HG03558 (cell line): ENCODE results near the gene HMG20A.

Experiments
- ATAC-seq: cut with Tn5 transposase; IDR thresholded peaks from one replicate; pipeline ENCODE4 v1.9.1; 2021; ENCODE audit warnings: moderate number of reproducible peaks; ENCODE audit not compliant: unreplicated experiment; ENCODE audit errors: extremely low read depth

The HMG20A gene

DNA sequence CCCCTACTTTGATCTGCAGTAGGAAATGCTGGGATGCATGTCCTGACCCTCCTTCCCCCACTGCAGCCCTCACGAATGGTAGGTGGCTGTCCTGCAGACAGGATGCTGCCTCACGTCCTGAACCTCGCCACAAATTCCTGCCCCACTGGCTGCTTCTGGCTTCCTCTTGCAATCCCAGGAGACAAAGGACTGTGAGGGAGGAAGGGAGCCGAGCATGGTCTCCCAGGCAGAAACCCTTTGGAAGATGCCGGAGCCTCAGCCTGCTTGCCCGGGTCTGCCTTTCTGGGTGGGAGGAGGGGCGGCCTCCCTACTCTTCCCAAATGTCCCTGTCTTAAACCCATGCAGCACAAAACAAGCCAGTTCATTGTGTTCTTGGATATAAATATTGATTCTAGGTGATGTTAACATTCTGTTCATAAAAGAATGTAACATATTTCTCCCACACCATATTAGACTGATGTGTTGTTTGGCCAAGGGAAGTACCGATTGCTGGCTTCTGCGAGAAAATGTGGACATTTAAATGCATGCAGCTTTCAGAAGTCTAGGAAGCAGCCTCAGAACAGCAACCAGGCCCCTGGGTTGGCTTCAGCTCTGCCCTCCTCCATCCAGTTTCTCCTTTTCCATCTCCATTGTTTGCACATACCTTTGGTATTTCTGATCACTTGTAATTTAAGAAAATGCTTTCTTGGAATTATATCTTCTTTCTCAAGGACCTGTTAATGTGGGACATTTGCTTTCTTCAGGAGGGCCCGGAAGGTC is 75.3 kb downstream of the HMG20A start:
- no peak for ATAC-seq

DNA sequence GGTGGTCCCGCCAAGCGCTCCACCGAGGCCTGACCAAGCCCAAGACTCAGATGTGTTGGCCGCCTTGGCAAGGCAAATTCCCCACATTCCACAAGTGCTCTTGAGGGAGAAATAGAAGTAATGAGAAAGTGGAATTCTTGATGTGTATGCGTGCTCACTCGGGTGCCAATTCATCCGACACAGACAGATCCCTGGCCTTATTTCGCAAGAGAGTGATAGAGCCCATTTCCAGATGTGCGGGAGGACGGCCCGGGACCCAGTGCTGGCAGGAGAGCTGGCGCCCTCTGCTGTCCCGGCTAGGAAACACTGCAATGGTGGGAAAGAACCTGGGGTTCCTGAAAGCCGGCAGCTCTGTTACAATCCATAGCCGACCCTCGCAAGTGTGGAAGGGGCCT is 76.0 kb downstream of the HMG20A start:
- ATAC-seq = no peak

DNA sequence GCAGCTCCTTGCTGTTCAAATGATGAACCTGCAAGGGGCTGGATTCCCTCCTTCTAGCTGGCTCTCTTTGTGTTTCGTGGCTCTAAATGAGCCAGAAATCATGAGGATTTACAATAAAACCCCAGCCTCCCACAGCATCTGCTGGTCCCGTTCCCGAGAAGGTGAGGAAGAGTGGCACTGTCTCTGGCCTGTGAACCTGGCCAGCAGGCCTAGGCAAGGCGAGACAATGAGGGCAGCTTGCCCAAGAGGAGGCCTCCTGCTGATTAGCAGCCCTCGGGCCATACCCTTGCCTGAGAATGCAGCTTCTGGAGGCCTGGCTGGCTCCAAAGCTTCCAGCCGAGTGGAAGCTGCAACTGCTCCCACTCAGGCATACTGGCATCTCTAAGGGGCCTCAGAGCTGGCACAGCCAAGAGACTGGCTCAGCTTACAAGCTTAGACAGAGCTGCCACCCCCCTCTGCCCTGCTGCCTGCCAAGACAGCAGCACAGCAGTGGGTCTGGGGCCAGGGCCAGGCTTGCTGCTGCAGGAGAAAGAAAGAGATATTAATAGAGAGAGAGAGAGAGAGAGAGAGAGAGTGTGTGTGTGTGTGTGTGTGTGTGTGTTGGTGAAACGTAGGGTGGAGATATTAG is 76.5 kb downstream of the HMG20A start:
- ATAC-seq = no peak

DNA sequence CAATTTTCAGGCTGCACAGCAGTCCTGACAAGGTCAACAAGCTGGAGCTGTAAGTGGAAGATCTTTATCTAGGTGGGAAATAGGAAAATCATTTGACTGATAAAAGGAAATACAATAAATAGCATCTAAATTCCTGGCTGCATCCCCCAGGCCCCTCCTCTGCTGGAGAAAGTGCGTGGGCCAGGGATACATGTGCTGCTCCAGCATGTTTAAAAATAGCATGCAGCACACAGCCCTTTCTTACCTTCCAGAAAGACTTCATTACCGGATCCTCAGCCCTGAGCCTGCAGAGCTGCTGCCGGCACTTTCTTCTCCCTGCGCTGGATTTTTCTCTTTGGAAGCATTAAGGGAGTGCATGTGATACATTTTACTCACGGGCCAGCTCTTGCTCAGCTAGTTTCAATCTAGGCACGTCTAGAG is 77.3 kb downstream of the HMG20A start:
- ATAC-seq = no peak

DNA sequence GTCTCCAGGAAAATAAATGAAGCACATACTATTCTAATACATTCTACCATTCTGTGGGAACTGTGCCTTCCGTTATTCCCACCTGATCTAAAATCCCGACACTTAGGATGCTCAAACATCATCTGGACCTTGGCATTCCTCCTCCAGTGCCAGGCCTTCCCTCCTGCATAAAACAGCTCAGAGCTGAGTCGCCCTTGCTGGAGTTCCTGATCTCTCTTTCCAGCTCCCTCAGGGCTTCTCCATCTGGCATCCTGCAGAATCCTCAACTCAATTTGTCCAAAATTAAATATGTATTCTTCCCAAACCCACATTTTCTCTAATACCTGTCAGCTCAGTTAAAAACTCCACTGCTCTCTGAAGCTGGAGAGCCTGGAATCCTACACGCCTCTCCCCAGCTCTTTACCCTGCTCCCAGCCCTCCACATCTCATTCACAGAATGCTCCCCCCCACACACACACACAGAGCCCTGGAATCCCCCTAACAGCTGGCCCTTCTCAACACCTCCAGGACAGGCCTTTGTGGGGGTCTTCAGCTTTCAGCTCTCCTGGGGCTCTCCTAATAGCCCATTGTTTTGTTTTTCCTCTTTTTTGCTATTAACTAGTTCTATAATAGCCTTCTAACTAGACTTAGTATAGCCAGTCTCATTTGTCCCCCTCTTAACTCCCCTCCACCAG is 78.5 kb downstream of the HMG20A start:
- no peak for ATAC-seq

DNA sequence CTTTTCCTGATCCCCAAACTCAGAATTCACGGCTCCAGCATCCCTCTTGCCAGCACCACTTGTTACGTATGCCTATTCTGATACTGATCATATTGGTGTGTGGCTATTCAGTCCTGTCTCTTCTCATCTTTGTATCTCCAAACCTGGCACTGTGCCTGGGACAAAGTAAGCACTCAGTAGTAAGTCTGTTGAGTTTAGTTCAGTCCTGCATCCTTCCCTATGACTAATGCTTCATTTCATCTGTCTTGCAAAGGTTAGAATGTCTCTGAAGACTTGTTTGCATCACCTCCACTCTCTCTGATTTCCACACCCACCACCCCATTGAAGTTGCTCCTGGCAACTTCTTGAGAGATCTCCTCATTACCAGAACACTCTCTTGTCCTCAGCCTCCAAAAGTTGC is 80.3 kb downstream of the HMG20A start:
- no peak for ATAC-seq

DNA sequence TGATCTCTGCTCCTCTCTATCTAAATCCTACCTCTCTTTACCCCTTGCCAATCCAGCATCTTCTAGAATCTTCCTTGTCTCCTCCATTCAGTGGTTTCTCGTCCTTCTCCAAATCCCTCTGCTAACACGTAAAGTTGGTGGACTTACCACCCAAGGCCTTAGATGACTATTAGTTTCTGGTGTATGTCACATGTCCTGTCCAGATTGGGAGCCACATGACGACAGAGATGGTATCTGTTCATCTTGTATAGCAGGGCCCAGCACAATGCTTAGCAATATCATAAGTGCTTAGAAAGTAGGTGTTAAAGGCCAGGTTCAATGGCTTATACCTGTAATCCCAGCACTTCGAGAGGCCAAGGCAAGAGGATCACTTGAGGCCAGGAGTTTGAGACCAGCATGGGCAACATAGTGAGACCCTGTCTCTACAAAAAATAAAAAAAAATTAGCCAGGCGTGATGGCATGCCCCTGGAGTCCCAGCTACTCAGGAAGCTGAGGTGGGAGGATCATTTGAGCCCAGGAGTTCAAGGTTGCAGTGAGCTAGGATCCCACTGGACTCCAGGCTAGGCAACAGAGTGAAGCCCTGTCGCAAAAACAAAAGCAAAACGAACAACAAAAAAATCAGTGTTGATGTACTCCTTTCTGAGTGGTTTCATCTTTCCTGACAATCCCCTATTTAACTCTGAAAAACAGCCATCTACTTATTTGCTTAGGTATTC is 81.8 kb downstream of the HMG20A start:
- ATAC-seq = no peak

DNA sequence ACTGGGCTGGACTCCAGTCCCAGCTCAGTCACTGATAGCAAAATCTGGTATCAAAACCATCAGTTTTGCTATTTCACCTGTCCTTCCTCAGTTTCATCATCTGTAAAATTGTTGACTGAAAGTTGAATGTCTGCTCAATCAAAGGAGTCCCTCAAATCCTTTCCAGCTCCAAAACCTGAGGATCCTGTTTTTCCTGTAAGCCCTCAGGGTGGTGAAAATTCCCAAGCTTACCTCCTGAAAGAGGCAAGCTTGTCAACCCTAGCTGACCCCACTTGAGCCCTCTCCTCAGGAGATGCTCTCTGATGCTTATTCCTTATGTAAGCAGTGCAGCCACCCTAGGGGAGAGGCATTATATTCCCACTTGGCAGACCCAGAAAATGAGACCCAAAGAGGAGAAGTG is 82.6 kb downstream of the HMG20A start:
- ATAC-seq = no peak

DNA sequence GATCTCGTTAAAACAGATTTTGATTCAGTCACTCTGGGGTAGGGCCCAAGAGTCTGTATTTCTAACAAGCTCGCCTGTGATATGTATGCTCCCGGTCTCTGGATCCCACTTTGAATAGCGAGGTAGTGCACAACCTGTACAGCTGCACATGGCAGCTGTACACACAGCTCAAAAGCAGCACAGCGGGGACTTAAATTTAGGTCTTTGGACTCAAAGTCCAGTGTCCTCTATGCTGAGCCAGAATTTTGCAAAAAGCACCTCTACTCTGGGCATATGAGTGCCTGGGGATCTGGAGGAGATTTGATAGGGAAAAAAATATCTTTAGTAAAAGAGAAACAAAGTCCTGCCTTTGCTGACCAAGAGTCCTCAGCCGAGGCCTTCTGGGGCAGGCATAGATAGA is 83.1 kb downstream of the HMG20A start:
- ATAC-seq = no peak

DNA sequence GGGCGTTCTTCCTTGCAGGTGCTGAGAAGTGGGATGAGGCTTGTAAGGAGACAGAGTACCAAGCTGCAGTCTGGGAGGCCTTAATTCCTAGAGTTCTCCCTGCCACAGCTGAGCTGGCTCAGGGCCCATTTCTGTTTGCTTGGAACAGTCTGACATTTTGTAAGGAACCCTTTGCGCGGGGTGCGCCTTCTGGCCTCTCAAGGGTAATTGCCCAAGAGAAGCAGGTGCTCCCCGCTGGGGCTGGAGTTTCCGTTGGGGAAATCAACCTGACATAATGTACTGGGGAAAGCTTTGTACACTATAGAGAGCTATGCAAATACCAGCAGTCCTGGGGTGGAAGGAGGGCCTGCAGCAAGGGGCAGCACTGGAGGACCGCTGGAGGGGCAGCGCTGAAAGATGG is 83.6 kb downstream of the HMG20A start:
- no peak for ATAC-seq

DNA sequence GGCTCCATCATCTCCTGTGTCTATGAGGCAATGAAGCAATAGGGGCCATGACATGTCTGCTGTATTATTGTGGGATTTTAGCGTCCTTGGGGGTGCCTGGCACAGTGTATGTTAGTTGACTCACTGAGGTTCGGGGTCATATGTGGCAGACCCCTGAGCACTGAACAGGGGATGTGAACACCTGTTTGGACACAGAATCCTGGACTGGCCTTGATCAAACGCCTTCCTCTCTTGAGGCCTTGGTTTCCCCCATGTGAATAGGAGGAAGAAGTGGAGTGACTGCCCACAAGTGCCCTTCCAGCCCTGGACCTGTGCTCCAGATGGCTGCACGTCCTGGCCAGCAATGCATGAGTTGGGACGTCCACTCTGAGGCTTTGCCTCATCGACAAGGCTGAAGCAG is 84.2 kb downstream of the HMG20A start:
- no peak for ATAC-seq

DNA sequence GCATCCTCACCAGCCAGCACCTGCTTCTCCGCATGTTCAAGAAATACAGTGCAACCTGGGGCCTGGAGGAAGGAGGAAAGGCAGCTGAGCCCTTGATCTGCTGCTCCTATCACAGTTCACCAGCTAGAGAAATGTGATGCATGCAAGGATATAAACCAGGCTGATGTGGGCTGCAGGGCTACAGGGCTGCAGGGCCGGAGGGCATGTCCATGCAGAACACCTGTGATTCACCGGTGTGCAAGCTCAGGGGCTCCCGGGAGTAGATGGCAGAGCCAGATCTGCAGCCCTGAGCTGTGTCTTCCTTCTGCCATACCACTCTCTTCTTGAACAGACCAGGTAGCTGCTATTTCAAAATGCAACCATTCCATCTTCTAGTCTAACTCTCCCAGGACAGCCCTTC is 84.9 kb downstream of the HMG20A start:
- ATAC-seq = no peak

DNA sequence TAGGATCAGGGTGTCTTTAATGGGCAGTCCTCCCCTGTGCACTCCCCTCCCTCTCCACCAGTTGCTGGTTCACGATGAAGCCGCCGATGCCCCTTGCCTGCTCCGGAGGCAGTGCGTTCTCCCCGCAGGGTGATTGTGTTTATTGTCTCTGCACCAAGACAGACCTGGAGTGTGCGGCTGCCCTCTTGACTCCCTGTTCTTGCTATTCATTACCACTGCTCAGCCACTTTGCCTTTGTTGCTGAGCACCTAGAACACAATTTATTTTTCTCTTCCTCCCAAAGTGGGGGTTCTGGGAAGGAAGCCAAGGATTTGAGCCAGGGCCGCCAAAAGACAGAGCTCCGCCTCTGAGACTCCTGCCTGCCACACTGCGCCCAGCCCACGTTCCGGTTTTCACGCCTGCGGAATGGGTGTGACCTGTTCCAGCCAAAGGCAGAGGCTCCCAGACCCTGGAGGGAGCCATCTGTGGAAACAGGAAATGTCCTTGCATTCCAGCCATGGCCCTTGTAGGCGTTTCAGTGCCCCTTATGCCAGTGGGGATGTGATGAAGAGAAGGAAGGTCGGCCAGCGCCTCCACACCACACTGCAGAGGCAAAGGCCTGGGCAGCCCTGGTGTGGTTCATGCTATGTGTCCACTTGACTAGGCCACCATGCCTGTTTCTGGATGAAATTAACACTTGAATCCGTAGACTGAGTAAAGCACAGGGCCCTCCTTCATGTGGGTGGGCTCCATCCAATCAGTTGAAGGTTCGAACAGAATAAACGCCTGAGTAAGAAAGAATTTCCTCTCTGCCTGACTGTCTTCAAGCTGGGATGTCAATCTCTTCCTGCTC is 85.8 kb downstream of the HMG20A start:
- no peak for ATAC-seq

DNA sequence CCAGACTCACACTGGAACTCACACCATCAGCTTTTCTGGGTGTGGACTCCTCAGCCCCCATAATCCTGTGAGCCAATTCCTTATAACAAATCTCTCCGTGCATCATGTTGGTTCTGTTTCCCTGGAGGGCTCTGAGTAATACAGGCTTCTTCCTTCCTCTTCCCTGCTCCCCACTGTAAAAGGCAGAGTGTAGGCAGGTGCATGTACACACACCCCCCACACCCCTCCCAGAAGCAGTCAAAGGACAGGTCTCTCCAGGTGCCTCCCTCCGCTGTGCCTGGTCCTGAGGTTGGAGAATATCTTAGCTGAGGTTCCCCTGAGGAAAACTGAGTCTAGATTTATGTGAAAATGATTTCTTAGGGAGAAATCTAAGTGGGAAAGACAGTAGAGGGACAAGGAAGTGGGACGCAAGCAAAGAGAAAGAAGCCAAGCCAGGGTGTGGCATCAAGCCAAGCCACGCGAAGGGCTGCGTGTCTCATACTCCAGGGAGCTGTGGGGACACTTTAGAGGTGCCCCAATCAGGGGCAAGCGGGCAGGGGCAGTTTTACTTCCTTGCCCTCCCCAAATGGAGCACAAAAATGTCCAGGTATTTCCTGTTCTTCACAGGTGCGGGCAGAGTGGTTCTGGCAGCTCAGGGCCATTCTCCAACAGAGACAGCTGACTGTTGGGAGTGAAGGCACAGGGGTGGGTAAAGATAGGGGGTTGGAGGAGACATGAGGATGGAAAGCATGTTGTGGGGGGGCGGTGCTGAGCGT is 86.6 kb downstream of the HMG20A start:
- ATAC-seq = no peak

DNA sequence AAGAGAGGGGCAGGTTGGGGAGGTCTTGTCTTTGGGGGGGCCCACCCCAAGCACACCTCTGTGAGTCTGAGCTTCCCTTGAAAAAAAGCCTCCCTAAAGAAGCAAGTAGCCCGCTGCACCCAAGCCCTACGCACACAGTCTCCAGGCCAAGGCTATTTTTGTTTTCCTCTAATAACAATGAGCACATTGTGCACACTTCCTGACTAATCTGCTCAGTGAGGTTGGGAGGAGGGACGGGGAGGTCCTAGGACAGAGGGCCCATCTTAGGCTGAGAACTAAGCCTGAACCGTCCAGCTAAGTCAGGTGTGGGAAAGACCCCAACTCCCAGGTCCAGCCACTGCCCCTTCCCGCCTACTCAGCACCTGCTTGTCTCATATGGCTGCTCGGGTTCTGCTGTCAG is 87.2 kb downstream of the HMG20A start:
- no peak for ATAC-seq

DNA sequence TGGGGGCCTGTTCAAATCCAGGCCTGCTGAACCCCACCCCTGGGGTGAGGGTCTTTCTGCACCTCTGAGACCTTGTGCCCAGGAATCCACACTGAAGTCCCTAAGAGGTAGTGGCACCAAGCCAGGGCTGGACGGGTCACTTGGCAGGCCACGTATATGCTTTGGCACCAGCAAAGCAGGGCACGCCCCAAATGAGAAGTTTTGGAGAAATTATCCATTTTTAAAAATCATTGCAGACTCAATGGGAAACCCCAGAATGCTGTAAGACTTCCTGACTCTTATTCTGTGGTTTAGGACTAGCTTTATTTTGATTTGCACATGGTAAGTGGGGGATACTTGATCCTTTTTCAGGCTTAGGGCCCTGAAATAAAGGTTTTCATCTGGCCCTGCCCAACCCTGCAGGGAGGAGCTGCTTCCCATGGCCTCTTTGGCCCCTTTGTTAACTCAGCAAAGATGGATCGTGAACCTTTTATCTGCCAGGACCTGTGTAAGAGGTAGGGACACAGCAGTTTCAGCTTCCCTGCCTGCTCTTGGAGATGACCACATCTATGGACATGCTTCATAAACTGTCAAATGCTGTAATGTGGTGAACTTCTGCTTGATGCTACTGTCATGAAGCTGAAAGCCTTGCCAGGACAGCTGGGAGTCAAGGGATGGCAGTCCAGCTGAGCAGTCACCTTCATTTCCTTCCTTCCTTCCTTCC is 88.0 kb downstream of the HMG20A start:
- ATAC-seq = no peak

DNA sequence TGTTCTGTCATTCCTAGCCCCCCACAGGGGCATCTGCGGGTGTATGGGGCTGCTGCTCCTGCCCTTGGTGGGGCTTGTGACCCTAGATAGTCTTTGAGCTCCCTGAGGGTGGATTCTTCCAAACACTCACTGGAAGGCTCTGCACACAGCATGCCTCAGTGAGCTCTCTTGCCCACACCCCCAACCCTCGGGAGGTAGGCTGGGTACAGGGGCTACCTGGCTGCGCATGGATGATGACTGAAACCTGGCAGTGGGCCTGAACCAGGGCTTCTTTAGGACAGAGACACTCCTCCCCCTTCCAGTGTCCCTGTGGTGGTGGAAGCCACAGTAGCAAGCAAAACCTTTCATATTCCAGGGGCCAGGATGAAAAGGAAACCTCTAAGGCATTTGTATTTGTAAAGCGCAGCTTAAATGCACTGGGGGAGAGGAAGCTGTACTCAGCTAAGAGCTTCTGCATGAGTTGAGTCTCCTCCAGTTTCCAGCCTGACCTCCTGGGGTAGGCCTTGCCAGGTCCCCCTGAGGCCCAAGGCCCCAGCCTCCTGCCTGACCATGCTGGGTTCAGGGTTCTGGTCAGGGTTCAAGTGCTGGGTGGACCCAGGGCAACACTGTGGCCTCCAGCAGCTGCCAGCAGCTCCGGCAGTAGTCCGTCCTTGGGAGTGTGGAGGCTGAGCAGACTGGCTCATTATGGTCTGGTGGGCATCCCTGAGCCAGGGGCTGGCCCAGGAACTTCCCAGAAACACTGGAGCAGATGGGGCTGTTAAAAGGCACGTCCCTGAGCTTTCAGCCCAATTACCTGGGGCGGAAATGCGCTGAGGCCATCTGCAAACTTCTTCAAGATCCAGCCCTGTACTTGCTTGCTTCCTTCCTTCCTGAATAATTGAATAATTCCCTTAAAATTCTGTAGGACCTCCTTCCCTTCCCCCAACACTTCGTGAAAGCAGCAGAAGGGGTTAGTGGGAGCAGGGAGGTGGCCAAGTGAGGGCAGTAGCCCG is 89.7 kb downstream of the HMG20A start:
- ATAC-seq = no peak

DNA sequence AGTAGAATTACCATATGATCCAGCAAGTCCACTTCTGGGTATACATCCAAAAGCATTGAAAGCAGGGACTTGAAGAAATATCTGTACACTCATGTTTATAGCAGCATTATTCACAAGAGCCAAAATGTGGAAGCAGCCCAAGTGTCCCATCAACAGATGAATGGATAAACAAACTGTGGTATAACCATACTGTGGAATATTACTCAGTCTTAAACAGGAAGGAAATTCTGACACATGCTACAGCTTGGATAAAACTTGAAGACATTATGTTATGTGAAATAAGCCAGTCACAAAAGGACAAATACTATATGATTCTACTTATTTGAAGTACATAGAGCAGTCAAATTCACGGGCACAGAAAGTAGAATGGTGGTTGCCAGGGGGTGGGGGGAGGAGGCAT is 91.2 kb downstream of the HMG20A start:
- ATAC-seq = no peak
